GM19099 (cell line): ENCODE data around the gene ADAMTS14.

ENCODE experiments used
- POLR2A ChIP-seq: IDR thresholded peaks from 3 replicates; pipeline ENCODE4 v1.6.1; 2011; ENCODE audit warnings: low read depth; ENCODE audit not compliant: insufficient read length; ENCODE audit errors: extremely low read depth

The ADAMTS14 gene

DNA sequence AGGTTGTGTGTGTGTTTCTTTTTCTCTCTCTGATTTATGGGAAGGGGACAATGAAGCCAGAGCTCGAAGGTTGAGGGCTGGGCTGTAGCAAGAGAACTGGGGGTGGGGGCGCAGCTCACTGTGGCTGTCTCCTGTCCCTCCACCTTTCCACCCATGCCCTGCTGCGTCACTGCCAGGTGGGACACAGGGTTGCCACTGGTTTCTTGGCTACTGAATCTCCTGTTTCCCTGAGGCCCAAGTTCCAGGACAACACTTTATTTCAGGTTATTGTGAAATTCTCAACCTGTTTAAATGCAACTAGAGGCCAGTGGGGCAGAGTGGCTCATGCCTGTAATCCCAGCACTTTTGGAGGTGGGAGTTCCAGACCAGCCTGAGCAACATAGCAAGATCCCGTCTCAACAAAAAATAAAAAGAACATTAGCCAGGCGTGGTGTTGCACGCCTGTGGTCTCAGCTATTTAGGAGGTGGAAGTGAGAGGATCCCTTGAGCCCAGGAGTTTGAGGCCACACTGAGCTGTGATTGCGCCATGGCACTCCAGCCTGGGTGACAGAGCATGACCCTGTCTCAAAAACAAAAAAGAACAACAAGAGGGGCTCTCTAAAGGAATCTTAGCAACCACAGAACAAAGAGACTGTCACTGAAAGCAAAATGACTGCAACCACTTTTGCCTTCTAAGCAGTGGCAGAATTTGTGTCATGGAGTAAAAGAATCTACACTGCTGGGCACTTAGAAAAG, 90.3 kb downstream of the ADAMTS14 start:
- TF ChIP-seq POLR2A: no peak

DNA sequence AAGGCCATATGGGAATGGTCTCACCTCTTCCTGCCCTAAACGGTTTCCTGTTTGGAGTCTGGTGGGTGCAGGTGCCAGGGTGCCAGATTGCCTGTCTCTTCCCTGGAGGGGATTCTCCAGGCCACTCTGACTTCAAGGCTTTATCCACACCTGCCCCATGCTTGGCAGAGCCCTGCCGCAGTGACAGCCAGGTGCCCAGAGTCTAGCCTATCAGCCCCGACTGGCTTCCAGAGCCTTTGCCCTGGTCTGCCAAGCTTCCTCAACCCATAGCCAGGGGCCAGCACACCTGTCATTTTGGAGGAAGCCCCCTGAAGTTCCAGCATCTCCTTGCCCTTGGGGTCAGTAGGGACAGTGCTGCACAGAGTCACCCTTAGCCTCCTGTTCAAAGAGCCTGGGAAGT, 91.3 kb downstream of the ADAMTS14 start:
- TF ChIP-seq POLR2A: no peak

DNA sequence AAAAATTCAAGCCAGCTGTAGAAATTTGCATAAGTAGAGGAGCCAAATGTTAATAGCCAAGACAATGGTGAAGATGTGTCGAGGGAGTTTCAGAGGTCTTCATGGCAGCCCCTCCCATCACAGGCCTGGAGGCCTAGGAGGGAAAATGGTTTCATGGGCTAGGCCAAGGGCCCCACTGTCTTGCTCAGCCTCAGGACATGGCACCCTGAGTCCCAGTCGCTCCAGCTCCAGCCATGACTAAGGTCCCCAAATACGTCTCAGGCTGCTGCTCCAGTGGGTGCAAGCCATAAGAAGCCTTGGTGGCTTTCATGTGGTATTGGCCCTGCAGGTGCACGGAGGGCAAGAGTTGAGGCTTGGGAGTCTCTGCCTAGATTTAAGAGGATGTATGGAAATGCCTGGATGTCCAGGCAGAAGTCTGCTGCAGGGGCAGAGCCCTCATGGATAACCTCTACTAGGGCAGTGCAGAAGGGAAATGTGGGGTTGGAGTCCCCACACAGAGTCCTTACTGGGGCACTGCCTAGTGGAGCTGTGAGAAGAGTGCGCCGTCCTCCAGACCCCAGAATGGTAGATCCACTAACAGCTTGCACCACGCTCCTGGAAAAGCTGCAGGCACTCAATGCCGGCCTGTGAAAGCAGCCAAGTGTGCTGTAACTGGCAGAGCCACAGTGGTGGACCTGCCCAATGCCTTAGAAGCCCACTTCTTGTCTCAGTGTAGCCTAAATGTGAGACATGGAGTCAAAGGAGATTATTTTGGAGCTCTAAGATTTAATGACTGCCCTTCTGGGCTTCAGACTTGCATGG, 93.7 kb downstream of the ADAMTS14 start:
- TF ChIP-seq POLR2A: no peak

DNA sequence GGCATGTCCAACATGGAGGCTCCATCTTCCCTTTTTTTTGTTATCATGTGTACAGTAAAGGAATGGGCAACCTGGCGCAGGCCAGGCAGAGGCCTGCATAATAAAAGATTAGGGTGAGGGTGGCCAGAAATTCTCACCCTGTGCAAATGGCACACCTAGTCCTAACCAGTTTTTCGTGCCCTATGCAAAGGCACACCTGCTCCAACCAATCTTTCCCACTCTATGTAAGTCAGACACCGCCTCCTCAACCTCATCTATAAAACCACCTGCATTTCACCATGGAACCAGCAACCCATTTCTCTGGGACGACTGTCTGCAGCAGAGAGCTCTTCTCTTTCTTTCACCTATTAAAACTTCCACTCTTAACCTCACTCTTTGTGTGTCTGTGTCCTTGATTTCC, 96.8 kb downstream of the ADAMTS14 start:
- no peak for TF ChIP-seq POLR2A

DNA sequence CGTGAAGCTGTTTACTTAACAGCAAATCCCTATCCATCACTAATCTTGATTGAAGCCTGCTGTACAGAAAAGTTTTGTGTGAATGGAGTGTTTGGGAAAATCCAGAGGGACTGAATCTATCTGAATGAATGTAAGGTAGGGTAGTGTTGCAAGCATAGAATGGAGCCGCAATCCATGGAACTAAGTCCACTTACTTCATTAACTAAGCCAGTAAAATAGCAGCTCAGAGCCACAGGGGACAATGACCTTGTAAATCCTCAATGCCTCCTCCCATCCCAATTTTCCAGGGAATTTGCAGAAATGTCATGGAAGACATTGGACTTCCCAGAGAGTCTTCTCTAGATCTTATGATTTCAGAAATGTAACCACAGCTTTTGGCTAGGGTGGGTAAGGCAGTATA, 97.7 kb downstream of the ADAMTS14 start:
- no peak for TF ChIP-seq POLR2A

DNA sequence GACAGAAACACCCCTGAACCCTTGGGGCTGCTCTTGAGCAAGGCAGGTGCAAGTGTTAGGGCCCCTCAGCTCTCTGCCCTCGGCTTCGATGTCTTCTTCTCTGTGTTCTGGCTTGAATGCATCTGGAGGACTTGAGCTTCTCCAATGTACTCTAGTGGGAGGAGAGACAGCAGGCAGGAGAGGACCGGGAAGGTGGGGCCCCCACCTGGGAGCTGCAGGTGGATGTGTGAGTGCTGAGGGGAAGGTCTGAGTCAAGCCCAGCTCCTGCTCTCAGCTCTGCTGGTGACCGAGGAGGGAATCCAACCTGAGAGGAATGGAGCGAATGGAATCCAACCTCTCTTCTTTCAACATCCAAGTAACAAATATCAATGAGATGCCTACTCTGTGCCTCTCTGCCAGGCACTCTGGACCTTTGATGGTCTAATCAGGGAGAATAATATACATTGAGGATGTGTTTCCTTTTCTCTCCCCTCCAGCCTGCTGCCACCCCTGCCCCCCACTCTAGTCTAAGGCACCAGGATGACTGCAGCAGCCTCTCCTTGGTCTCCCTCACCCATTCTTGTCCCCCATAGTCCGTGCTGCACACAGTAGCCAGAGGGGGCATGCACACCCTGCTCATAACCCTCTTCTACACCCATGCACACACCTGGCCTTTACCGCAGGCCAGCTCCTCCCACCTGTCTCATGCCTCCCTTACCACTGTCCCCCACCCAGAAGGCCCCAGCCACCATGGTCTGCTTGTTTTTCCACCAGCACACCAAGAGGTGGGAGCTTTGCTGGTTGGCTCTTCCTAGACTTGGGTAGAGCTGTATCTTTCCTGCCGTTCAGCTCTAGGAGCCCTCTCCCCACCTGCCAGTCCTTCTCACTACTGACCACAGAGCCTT, 99.2 kb downstream of the ADAMTS14 start:
- TF ChIP-seq POLR2A: no peak

DNA sequence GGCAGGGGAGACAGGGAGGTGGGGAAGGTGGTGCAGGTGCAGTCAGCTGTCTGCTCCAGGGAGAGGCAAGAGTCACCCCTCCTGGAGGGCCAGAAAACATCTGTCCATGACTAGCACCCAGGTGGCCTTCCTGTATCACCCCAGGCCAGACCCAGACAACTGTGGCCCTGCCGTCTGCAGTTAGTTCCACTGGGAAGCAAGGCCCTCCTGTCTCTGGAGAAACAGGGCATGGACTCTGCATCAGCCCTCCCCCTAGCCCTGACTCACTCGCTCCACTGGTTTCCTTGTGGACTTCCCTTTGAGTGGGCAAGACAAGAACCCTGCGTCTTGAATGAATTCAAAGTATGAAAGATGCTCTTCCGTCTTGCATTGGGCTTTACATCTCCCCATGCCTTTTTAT, 100.3 kb downstream of the ADAMTS14 start:
- TF ChIP-seq POLR2A: no peak

DNA sequence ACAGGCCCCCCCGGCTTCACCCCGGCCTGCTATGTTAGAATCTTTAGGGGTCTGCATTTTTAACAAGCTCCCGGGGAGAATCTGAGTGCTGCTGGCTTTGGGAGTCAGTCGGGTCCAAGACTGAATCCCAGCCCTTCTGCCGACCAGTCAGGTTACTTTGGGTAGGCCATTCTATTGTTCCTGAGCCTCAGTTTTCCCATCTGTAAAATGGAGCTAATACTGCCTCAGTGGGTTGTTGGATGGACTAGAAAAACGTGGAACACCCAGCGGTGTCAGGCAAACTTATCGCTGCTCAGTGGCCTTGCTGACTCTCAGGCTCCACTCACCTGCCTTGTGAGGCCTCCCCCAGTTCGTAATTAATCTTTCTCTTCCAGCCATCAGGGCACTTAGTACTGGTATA, 101.2 kb downstream of the ADAMTS14 start:
- TF ChIP-seq POLR2A: no peak

DNA sequence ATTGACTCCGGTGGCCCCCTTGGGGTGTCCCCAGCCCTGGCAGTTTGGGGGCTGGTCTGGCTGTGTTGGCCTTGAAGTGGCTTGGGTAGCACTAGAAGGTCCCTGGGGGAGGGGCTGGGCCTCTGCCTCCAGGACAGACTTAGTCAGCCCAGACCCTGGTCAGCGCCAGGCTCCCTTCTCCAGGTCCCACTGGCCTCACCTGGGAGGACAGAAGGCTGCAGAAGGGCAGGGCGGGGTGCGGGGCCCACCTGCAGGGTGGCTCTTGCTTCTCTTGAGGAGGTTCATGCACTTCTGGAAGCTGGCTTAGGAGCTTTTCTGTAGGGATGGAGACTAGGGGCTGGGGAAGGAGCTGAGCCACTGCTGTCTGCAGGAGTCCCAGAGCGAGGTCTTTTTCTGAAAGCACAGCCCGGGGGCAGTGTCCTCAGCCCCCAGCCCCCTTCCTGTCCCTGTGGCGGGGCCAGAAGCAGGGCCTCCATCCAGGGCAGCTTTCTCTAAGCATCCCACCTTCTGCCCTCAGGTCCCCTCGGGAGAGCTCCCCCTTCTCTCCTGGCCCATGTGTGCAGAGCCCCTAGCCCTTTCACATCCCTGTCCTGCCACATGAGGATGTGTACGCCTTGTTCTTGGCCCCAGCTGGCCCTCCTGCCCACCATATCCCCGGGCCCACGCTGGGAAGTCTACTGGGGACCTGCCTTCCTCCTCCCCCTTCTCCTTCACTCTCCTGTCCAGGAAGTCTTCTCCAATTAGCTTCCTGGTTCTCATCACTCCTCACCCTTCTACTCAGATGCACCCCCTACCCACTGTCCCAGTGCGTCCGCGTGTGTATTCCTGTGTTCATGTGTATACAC, 101.9 kb downstream of the ADAMTS14 start:
- no peak for TF ChIP-seq POLR2A

DNA sequence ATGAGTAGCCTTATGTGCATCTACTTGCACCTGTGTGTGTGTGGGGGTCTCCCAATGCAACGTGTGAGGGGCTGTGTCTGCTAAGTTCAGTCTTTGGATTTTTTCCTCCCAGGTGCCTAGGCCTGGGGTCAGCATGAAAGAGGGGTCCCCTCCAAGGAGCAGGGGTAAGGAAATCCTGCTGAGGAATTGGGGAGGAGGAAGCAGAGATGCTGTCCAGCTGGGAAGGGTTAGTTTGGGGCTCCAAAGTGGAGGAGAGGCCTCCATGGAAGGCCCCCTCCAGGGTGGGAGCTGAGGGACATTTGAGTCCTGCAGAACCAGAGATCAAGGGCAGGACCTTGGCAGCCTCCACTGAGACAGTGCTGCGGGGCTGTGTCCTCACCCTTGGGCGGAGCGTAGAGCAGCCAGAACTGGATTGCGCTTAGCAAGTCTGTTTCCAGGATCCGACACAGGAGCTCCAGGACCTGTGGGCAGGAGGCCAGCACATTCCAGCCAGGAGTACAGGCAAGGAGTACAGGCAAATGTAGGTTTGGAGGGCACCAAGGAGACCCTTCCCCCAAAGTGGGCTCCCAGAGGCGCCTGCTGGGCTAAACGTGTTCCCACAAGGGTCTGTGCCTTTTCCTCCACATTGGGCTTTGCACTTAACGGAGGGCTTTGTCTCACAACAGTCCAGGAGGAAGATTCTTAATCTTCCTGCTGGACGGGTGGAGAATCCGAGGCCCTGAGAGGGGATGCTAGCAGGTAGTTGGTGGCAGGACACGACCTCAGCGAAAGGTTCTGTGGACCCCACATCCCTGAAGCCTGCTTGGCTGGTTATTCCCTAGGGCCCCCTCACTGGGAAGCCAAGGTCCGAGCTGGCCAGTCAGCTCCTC, 102.7 kb downstream of the ADAMTS14 start:
- no peak for TF ChIP-seq POLR2A

DNA sequence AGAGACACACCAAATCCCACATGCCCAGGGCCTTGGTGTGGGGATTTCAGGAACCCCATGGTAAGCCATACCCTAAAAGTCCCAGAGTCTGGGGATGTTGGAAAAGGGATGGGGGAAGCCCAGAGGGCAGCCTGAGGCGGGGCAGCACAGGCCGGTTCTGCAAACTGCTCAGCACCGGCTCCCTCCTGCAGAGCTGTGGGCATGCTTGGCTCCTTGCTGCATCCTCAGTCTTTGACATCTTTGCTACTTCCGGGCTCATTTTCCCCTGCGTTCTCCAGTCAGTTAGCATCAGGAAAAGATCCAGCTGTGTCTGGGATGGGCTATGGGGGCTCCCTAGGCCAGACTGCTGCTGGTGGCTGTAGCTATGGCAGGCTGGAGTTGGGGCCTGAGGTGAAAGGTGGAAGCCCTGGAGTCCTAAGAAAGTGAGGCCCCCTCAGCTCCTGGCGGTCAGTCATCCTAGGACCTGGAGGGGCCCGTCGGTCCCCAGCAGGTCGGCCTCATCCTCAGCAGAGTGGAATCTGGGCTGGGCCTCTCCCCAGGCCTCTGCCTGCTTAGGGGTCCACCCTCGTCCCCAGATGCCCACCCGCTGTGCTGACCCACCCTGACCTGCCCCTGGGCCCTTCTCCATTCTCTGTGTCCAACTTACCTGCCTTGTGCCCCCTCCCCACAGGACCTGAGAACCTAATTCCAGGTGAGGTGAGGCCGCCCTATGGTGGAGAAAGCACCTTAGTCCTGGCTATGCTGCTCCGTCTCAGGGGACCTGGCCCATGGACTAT, 103.6 kb downstream of the ADAMTS14 start:
- TF ChIP-seq POLR2A: no peak

DNA sequence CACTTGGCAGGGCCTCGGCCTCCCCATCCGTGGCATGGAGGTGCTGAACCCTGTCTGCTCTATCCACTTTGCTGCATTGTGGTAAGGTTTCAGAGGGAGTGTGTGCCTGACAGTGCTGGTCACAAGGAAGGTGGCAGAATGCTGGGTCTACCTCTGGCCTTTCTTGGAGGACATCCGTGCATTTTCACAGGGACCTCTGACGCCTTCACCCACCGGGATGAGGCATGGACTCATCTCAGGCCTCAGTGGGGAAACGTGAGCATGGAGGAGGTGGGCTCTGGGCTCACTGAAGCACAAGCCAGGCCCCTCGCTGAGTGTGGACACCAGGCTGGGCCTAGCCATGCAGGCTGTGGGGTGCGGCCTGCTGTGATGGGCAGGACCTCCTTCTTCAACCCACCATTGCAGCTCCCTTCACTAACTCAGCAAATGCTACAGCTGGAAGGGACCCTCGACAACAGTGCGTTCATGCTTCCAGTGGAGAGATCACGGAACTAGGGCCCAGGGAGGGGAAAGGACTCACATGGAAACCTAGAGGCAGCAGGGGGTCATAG, 104.2 kb downstream of the ADAMTS14 start:
- no peak for TF ChIP-seq POLR2A
